ENCODE measurements around the gene TACR3.

- TF ChIP-seq CTCF (IDR thresholded peaks at IDR 0.05; ENCODE audit: borderline replicate concordance, extremely low read depth, low read length, poor library complexity, severe bottlenecking) (no peak), EZH2 (IDR thresholded peaks at IDR 0.05; ENCODE audit: borderline replicate concordance, low read depth, low read length, severe bottlenecking) (no peak)
Measured at GRCh38 chr4:103721251-103721650, 1.5 kb upstream of the TACR3 start.

Data from DND-41 (cell line).